Esophagus squamous epithelium (tissue), 4 donors: Measurements from ENCODE around the gene ANGPTL4.

ENCODE experiments used
- CTCF ChIP-seq, 6 experiments: fragments of 450-650 bp in 4 of 6; fragments of 200-600 bp in 2 of 6; sonication (generic) in 2 of 6; IDR thresholded peaks; one replicate each; pipeline ENCODE4 v1.5.1; 2016 to 2019; ENCODE audit warnings: antibody characterized with exemption in 6 of 6, mild to moderate bottlenecking in 4 of 6, moderate library complexity in 4 of 6
- POLR2A ChIP-seq, 4 donors: fragments of 450-650 bp; IDR thresholded peaks; one replicate each; pipeline ENCODE4 v1.6.1; 2017; ENCODE audit warnings: antibody characterized with exemption in 4 of 4, mild to moderate bottlenecking in 4 of 4, moderate library complexity in 3 of 4

GRCh38 chr19:8401981-8402411 is 38.0 kb downstream of the ANGPTL4 start:
- TF ChIP-seq CTCF (IDR thresholded peaks at IDR 0.05), result no peak
- TF ChIP-seq POLR2A (IDR thresholded peaks at IDR 0.05), result no peak
